HEK293 (cell line): ENCODE data around the gene TTC9C.

Experiments
- CTCF ChIA-PET: fragments of 350-600 bp; formaldehyde crosslinking; extraction: SDS; loops from one replicate; lab custom pipeline; 2021; ENCODE audit warnings: antibody characterized with exemption; lab: Yijun Ruan, JAX
- POLR2A ChIA-PET: fragments of 300-600 bp; formaldehyde crosslinking; extraction: SDS; loops from one replicate; lab custom pipeline; 2020; ENCODE audit warnings: antibody characterized with exemption, inconsistent platforms; lab: Yijun Ruan, JAX
- H3K27ac ChIP-seq: fragments of 200-500 bp; sonication (Bioruptor generic); 2 replicates; pipeline ENCODE4 v1.5.1; 2014; ENCODE audit warnings: low read depth, low read length, control low read depth, inconsistent platforms; ENCODE audit errors: extremely low read depth
- H3K36me3 ChIP-seq, 2 experiments: fragments of 200-500 bp in 1 of 2; sonication (Bioruptor generic) in 1 of 2; 1 replicate in 1 of 2; 2 replicates in 1 of 2; pipeline ENCODE4 v1.5.1; 2014 to 2017; ENCODE audit warnings: inconsistent platforms in 2 of 2, low read length in 2 of 2; ENCODE audit not compliant: control insufficient read depth in 2 of 2, insufficient read depth in 1 of 2
- H3K4me1 ChIP-seq: fragments of 200-500 bp; sonication (Bioruptor generic); 2 replicates; pipeline ENCODE4 v1.5.1; 2014; ENCODE audit warnings: mild to moderate bottlenecking, low read length, inconsistent platforms; ENCODE audit not compliant: control insufficient read depth, insufficient read depth
- H3K4me3 ChIP-seq: 2 replicates; pipeline ENCODE4 v1.5.1; 2011; ENCODE audit warnings: low read depth, mild to moderate bottlenecking, control low read depth, low read length, moderate library complexity
- H3K9me3 ChIP-seq: fragments of 200-500 bp; sonication (Bioruptor generic); 2 replicates; pipeline ENCODE4 v1.5.1; 2014; ENCODE audit warnings: low read depth, low read length, inconsistent platforms; ENCODE audit not compliant: control insufficient read depth, insufficient read depth
- EGR2 ChIP-seq: fragments of 450-650 bp; formaldehyde crosslinking; IDR thresholded peaks from 2 replicates; pipeline ENCODE4 v1.5.1; 2016; ENCODE audit warnings: low read depth, missing biosample characterization, missing genetic modification characterization
- KLF9 ChIP-seq: fragments of 450-650 bp; formaldehyde crosslinking; IDR thresholded peaks from 2 replicates; pipeline ENCODE4 v1.5.1; 2016; ENCODE audit warnings: missing biosample characterization, missing genetic modification characterization, low read depth
- PRDM10 ChIP-seq: fragments of 450-650 bp; formaldehyde crosslinking; IDR thresholded peaks from 2 replicates; pipeline ENCODE4 v1.5.1; 2016; ENCODE audit warnings: missing biosample characterization, missing genetic modification characterization
- PRDM4 ChIP-seq: fragments of 450-650 bp; formaldehyde crosslinking; IDR thresholded peaks from 2 replicates; pipeline ENCODE4 v1.5.1; 2017; ENCODE audit warnings: missing biosample characterization, missing genetic modification characterization
- PRDM6 ChIP-seq: fragments of 450-650 bp; formaldehyde crosslinking; IDR thresholded peaks from 2 replicates; pipeline ENCODE4 v1.5.1; 2017; ENCODE audit warnings: missing biosample characterization, missing genetic modification characterization
- REST ChIP-seq: fragments of 450-650 bp; formaldehyde crosslinking; IDR thresholded peaks from 2 replicates; pipeline ENCODE4 v1.5.1; 2016; ENCODE audit warnings: missing biosample characterization, missing genetic modification characterization
- ZFHX2 ChIP-seq: fragments of 450-650 bp; formaldehyde crosslinking; conservative IDR thresholded peaks from 2 replicates; pipeline ENCODE4 v1.5.1; 2016; ENCODE audit warnings: missing biosample characterization, missing genetic modification characterization
- ZNF114 ChIP-seq: fragments of 450-650 bp; formaldehyde crosslinking; IDR thresholded peaks from 2 replicates; pipeline ENCODE4 v1.5.0; 2017; ENCODE audit warnings: missing biosample characterization, missing genetic modification characterization
- ZNF140 ChIP-seq: fragments of 450-650 bp; formaldehyde crosslinking; IDR thresholded peaks from 2 replicates; pipeline ENCODE4 v1.5.1; 2016; ENCODE audit warnings: missing biosample characterization, missing genetic modification characterization
- ZNF174 ChIP-seq: fragments of 450-650 bp; formaldehyde crosslinking; IDR thresholded peaks from 2 replicates; pipeline ENCODE4 v1.5.0; 2017; ENCODE audit warnings: missing biosample characterization, mild to moderate bottlenecking, missing genetic modification characterization
- ZNF202 ChIP-seq: fragments of 450-650 bp; formaldehyde crosslinking; IDR thresholded peaks from 2 replicates; pipeline ENCODE4 v1.5.1; 2016; ENCODE audit warnings: missing biosample characterization, missing genetic modification characterization, borderline replicate concordance
- ZNF394 ChIP-seq: fragments of 450-650 bp; formaldehyde crosslinking; IDR thresholded peaks from 2 replicates; pipeline ENCODE4 v1.5.1; 2016; ENCODE audit warnings: missing biosample characterization, missing genetic modification characterization, mild to moderate bottlenecking, moderate library complexity, borderline replicate concordance
- ZNF423 ChIP-seq: fragments of 450-650 bp; formaldehyde crosslinking; IDR thresholded peaks from 2 replicates; pipeline ENCODE4 v1.5.1; 2016; ENCODE audit warnings: missing biosample characterization, missing genetic modification characterization
- ZNF548 ChIP-seq: fragments of 450-650 bp; formaldehyde crosslinking; IDR thresholded peaks from 2 replicates; pipeline ENCODE4 v1.5.1; 2016; ENCODE audit warnings: missing biosample characterization, missing genetic modification characterization
- ZNF549 ChIP-seq: fragments of 450-650 bp; IDR thresholded peaks from 2 replicates; pipeline ENCODE4 v1.5.1; 2018; ENCODE audit warnings: missing biosample characterization, missing genetic modification characterization, mild to moderate bottlenecking, inconsistent platforms, moderate library complexity
- ZNF580 ChIP-seq: fragments of 450-650 bp; formaldehyde crosslinking; IDR thresholded peaks from 2 replicates; pipeline ENCODE4 v1.5.1; 2016; ENCODE audit warnings: missing biosample characterization, missing genetic modification characterization
- ZNF629 ChIP-seq: fragments of 450-650 bp; formaldehyde crosslinking; IDR thresholded peaks from 2 replicates; pipeline ENCODE4 v1.5.1; 2017; ENCODE audit warnings: missing biosample characterization, missing genetic modification characterization
- ZSCAN18 ChIP-seq: fragments of 450-650 bp; formaldehyde crosslinking; IDR thresholded peaks from 2 replicates; pipeline ENCODE4 v1.5.1; 2016; ENCODE audit warnings: missing biosample characterization, missing genetic modification characterization

TTC9C gene

GRCh38 chr11:62712276-62712812 lies 15.9 kb upstream of the TTC9C start:
- H3K4me1 ChIP-seq, result no peaks in the 10 kb centered on the region
- H3K9me3 ChIP-seq, result no peaks in the 10 kb centered on the region
- TF ChIP-seq ZNF580, result no peak
- no peak for TF ChIP-seq ZNF174 (tag by site-specific recombination)
- no peak for TF ChIP-seq ZNF140
- no peak for TF ChIP-seq ZNF394
- TF ChIP-seq KLF9 (tag by site-specific recombination), result no peak
- TF ChIP-seq REST (tag by site-specific recombination), result no peak
- no peak for TF ChIP-seq ZNF549 (tag by site-specific recombination)
- TF ChIP-seq ZNF629, result no peak
- no peak for TF ChIP-seq PRDM4 (tag by site-specific recombination)
- TF ChIP-seq ZNF114 (tag by site-specific recombination), result no peak
- no peak for TF ChIP-seq ZSCAN18 (tag by site-specific recombination)
- H3K4me3 ChIP-seq, result no peak overlapping the region
- H3K27ac ChIP-seq, result no peak overlapping the region
- POLR2A ChIA-PET, result no interaction called here
- H3K36me3 ChIP-seq, result peaks cover 10 to 97% of the 10 kb centered on the region in 2 experiments
- CTCF ChIA-PET, result interaction anchor here (0.7 kb wide), 1 partner anchor 11 kb away, joined by 3 read pairs; no protein-coding TSS in a partner anchor

- no peak overlapping the region for H3K4me3 ChIP-seq
- TF ChIP-seq PRDM4 (tag by site-specific recombination) (peak; percentile 57), PRDM10 (tag by site-specific recombination) (0 out of 2 replicates have a peak, but pooled peaks have one; percentile 29), EGR2 (tag by site-specific recombination) (no peak), ZNF202 (tag by site-specific recombination) (no peak), ZNF423 (no peak), ZFHX2 (tag by site-specific recombination) (no peak), PRDM6 (0 out of 2 replicates have a peak, but pooled peaks have one; percentile 17), ZNF548 (tag by site-specific recombination) (no peak), ZNF174 (tag by site-specific recombination) (no peak)
- CTCF ChIA-PET, result interaction anchor here (0.7 kb wide), 1 partner anchor 12 kb away, joined by 3 read pairs; no protein-coding TSS in a partner anchor
- H3K36me3 ChIP-seq, result peaks cover 13 to 97% of the 10 kb centered on the region in 2 experiments
- H3K9me3 ChIP-seq, result no peaks in the 10 kb centered on the region
- no peak overlapping the region for H3K27ac ChIP-seq
- POLR2A ChIA-PET, result no interaction called here
- no peaks in the 10 kb centered on the region for H3K4me1 ChIP-seq
Measured at GRCh38 chr11:62712861-62713260, 15.4 kb upstream of the TTC9C start.
